H7 (cell line): ENCODE results near the gene TIMP3. TPM values are rescaled to one million over a fixed set of nuclear protein-coding genes. Genes with fewer than 3 reads are reported as not detected.

Source experiments
- DNase-seq: peaks from one replicate; pipeline ENCODE4 v3.0.0; 2012
- H3K27me3 ChIP-seq: 2 replicates; pipeline ENCODE4 v1.6.0; 2011; ENCODE audit warnings: mild to moderate bottlenecking, low read length; ENCODE audit not compliant: control insufficient read depth, insufficient read depth
- H3K36me3 ChIP-seq: replicated peaks from 2 replicates; pipeline ENCODE4 v1.5.1; 2011; ENCODE audit warnings: low read length; ENCODE audit not compliant: control insufficient read depth, insufficient read depth
- H3K4me3 ChIP-seq: 2 replicates; pipeline ENCODE4 v1.5.1; 2011; ENCODE audit warnings: low read depth, mild to moderate bottlenecking, control low read depth, low read length, moderate library complexity; ENCODE audit not compliant: insufficient read depth
- total RNA-seq: library from RNA; depleted of rRNA; stranded (reverse); fragments of >200 nt; shearing (Covaris generic); gene quantifications from 2 replicates; pipeline ENCODE4 v1.2.3, GENCODE V29; 2014

The TIMP3 gene
- total RNA-seq, 1 experiment from 2014 or later: 6.7 TPM

GRCh38 chr22:32841175-32841574, 39.7 kb downstream of the TIMP3 start:
- no peaks in the 10 kb centered on the region for H3K36me3 ChIP-seq
- DNase-seq: no peak
- no peaks in the 10 kb centered on the region for H3K27me3 ChIP-seq
- H3K4me3 ChIP-seq: no peak overlapping the region

GRCh38 chr22:32842486-32842885, 41.0 kb downstream of the TIMP3 start:
- no peak for DNase-seq
- H3K27me3 ChIP-seq: no peaks in the 10 kb centered on the region
- H3K4me3 ChIP-seq: no peak overlapping the region
- no peaks in the 10 kb centered on the region for H3K36me3 ChIP-seq

GRCh38 chr22:32843300-32843699, 41.8 kb downstream of the TIMP3 start:
- no peak for DNase-seq
- Histone ChIP-seq H3K4me3 (no peak overlapping the region), H3K36me3 (no peaks in the 10 kb centered on the region), H3K27me3 (no peaks in the 10 kb centered on the region)

- Histone ChIP-seq H3K36me3 (no peaks in the 10 kb centered on the region), H3K4me3 (no peak overlapping the region), H3K27me3 (no peaks in the 10 kb centered on the region)
- DNase-seq: no peak
Measured at GRCh38 chr22:32844251-32844650, 42.7 kb downstream of the TIMP3 start.

GRCh38 chr22:32846780-32847491, 45.4 kb downstream of the TIMP3 start:
- Histone ChIP-seq H3K4me3 (no peak overlapping the region), H3K36me3 (0 out of 2 replicates have a peak, but pooled peaks cover 1% of the 10 kb centered on the region), H3K27me3 (no peaks in the 10 kb centered on the region)
- DNase-seq: no peak

- H3K4me3 ChIP-seq: no peak overlapping the region
- H3K27me3 ChIP-seq: no peaks in the 10 kb centered on the region
- H3K36me3 ChIP-seq: 0 out of 2 replicates have a peak, but pooled peaks cover 1% of the 10 kb centered on the region
- DNase-seq: no peak
Measured at GRCh38 chr22:32848226-32848625, 46.7 kb downstream of the TIMP3 start.

- no peak for DNase-seq
- Histone ChIP-seq H3K4me3 (no peak overlapping the region), H3K27me3 (no peaks in the 10 kb centered on the region), H3K36me3 (peaks cover 1% of the 10 kb centered on the region; the same call in 1 of the 2 replicates)
Measured at GRCh38 chr22:32849501-32849900, 48.0 kb downstream of the TIMP3 start.

- peaks cover 1% of the 10 kb centered on the region; the same call in 1 of the 2 replicates for H3K36me3 ChIP-seq
- no peak for DNase-seq
- H3K27me3 ChIP-seq: no peaks in the 10 kb centered on the region
- H3K4me3 ChIP-seq: no peak overlapping the region
Measured at GRCh38 chr22:32850157-32850556, 48.7 kb downstream of the TIMP3 start.

- no peaks in the 10 kb centered on the region for H3K27me3 ChIP-seq
- no peak for DNase-seq
Measured at GRCh38 chr22:32850591-32851517, 49.3 kb downstream of the TIMP3 start.

GRCh38 chr22:32852395-32853251, 51.1 kb downstream of the TIMP3 start:
- Histone ChIP-seq H3K36me3 (peaks cover 1% of the 10 kb centered on the region), H3K27me3 (no peaks in the 10 kb centered on the region), H3K4me3 (no peak overlapping the region)
- DNase-seq: no peak

More at GRCh38 chr22:32850591-32851517, 49.3 kb downstream of the TIMP3 start:
- Histone ChIP-seq H3K4me3 (no peak overlapping the region), H3K36me3 (peaks cover 1% of the 10 kb centered on the region; the same call in 1 of the 2 replicates)

- Histone ChIP-seq H3K4me3 (no peak overlapping the region), H3K27me3 (no peaks in the 10 kb centered on the region), H3K36me3 (peaks cover 1% of the 10 kb centered on the region)
- no peak for DNase-seq
Measured at GRCh38 chr22:32853662-32854061, 52.2 kb downstream of the TIMP3 start.

GRCh38 chr22:32854351-32854804, 52.9 kb downstream of the TIMP3 start:
- no peaks in the 10 kb centered on the region for H3K27me3 ChIP-seq
- peaks cover 1% of the 10 kb centered on the region for H3K36me3 ChIP-seq
- no peak overlapping the region for H3K4me3 ChIP-seq
- no peak for DNase-seq

GRCh38 chr22:32855045-32855756, 53.7 kb downstream of the TIMP3 start:
- H3K36me3 ChIP-seq: peaks cover 3% of the 10 kb centered on the region
- H3K27me3 ChIP-seq: no peaks in the 10 kb centered on the region
- DNase-seq: no peak
- no peak overlapping the region for H3K4me3 ChIP-seq
